Psoas muscle (tissue), 8 donors: Measurements from ENCODE around the gene NUP35. TPM values are rescaled to one million over a fixed set of nuclear protein-coding genes. Genes with fewer than 3 reads are reported as not detected.
"Not testable (repeated sequence)": the region's sequence is repeated elsewhere in the genome, so short reads cannot be mapped to it uniquely, and the experiment has no call there.

ENCODE experiments used
- ATAC-seq, 4 donors: fragments of 200-7000 bp; cut with Tn5 transposase; one replicate each; pipeline ENCODE4 v1.9.1; 2020; ENCODE audit warnings: moderate library complexity in 3 of 4, mild to moderate bottlenecking in 2 of 4
- DNase-seq, 2 donors: peaks; one replicate each; pipeline ENCODE4 v3.0.0-alpha.2; 2020
- H3K27ac ChIP-seq: fragments of 200-600 bp; one replicate; pipeline ENCODE4 v1.8.0; 2022
- H3K27me3 ChIP-seq, 3 donors: fragments of 200-600 bp in 1 of 3; one replicate each; pipeline versions ENCODE4 v1.6.1 to v1.8.0; 2013 to 2022; ENCODE audit warnings: low read length in 2 of 3, mild to moderate bottlenecking in 2 of 3, moderate library complexity in 1 of 3; ENCODE audit not compliant: insufficient read depth in 3 of 3
- H3K36me3 ChIP-seq, 2 donors: fragments of 200-600 bp in 1 of 2; one replicate each; pipeline versions ENCODE4 v1.6.1 to v1.8.0; 2013 to 2022; ENCODE audit warnings: low read depth in 1 of 2, mild to moderate bottlenecking in 1 of 2, moderate library complexity in 1 of 2; ENCODE audit not compliant: insufficient read depth in 1 of 2
- H3K4me1 ChIP-seq: fragments of 200-600 bp; one replicate; pipeline ENCODE4 v1.8.0; 2022
- H3K4me3 ChIP-seq: fragments of 200-600 bp; one replicate; pipeline ENCODE4 v1.8.0; 2022; ENCODE audit warnings: mild to moderate bottlenecking
- H3K9me3 ChIP-seq: fragments of 200-600 bp; one replicate; pipeline ENCODE4 v1.8.0; 2022
- WGBS, 3 donors: extraction: QIAGEN DNeasy Blood & Tissue Kit; methylation state at CpG; one replicate each; pipeline versions ENCODE4 v1.1.6 to v1.1.7; 2013; 5-methylcytosine and 5-hydroxymethylcytosine counted together
- intact Hi-C, 2 donors: fragments of 100-400 bp; cut with DNase I; formaldehyde crosslinking; loops; one replicate each; pipeline versions ENCODE4 v1.11.0 to v1.14.2; 2022
- polyA plus RNA-seq, 3 donors: library from polyadenylated mRNA; stranded (reverse); fragments of 200-250 nt; gene quantifications; one replicate each; pipeline ENCODE4 v1.2.3, GENCODE V29; 2013
- total RNA-seq, 4 donors: library from RNA; stranded (reverse); fragmentation: NEBNext Ultra II Directional in 2 of 4; extraction: Animal tissue kit (Norgen Biotek cat#: 25700) in 2 of 4; gene quantifications; one replicate each; pipeline versions ENCODE4 v1.2.1 to v1.2.4, GENCODE V29; 2021 to 2023
- TF ChIP-seq, protein P1 (sequence below): fragments of 200-600 bp; IDR thresholded peaks from one replicate; pipeline ENCODE4 v1.8.0; 2022; ENCODE audit warnings: antibody characterized with exemption
- donor health status: healthy with polysubstance abuse.
- donor health status: DM: no; HTN: no; CAD: no; lungs with moderate emphysema.
- donor health status: Bipolar disorder and iron deficiency.
- donor health status: healthy.
- donor health status: DM: yes; HTN: yes; CAD: no.
- donor health status: DM: no; HTN: no; CAD: no.
- donor health status: DM: no; HTN: no; CAD: no.
- donor health status: DM: yes; HTN: yes; CAD: no.

The NUP35 gene
- total and polyA plus RNA-seq, 7 donors: 5.1 to 11.9 (median 8.3) TPM

DNA sequence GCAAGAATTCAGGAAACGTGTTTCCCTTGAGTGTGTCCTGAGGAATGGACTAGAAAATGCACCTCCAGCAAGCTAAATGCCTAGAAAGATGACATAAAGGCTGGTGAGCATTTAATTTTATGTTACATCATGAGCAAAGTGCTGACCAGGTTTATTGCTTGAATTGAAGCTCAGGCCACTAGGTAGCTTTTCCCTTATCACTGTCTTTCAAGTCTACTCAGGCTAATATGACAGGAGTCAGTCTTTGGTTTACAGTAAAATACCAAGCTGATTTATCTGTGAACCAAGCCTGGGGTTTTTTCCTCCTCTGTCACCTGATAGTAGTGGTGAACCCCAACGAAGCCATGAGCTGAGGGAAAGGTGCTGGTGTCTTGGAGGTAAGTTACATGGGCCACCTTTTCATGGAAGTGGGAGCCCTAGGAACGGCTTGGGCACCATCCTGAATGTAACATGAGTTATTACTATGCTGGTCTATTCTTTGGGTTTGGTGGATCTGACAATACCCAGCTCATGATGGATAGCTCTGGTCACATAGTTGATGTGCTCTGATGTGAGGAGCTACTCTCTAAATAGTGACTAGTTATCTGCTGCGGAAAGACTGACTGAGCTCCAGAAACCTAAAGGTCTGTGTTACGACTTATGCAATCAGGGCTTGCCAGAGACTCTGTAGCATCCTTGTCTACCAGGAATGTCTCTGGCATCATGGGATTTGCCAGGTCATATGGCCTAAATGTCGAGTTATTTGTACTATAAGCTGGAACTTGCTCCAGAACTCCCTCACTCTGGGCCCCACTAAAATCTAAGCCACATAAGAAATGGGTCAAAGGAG lies 39.8 kb downstream of the NUP35 start:
- H3K4me1 ChIP-seq: no peaks in the 10 kb centered on the region
- TF ChIP-seq, protein P1, sequence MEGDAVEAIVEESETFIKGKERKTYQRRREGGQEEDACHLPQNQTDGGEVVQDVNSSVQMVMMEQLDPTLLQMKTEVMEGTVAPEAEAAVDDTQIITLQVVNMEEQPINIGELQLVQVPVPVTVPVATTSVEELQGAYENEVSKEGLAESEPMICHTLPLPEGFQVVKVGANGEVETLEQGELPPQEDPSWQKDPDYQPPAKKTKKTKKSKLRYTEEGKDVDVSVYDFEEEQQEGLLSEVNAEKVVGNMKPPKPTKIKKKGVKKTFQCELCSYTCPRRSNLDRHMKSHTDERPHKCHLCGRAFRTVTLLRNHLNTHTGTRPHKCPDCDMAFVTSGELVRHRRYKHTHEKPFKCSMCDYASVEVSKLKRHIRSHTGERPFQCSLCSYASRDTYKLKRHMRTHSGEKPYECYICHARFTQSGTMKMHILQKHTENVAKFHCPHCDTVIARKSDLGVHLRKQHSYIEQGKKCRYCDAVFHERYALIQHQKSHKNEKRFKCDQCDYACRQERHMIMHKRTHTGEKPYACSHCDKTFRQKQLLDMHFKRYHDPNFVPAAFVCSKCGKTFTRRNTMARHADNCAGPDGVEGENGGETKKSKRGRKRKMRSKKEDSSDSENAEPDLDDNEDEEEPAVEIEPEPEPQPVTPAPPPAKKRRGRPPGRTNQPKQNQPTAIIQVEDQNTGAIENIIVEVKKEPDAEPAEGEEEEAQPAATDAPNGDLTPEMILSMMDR: no peak
- H3K27ac ChIP-seq: no peak overlapping the region
- WGBS, 3 donors: 77 to 83% (median 77%) methylated on average over 6 of the region's 6 CpGs
- no peaks in the 10 kb centered on the region for H3K27me3 ChIP-seq
- H3K4me3 ChIP-seq: no peak overlapping the region
- H3K9me3 ChIP-seq: peaks cover 4% of the 10 kb centered on the region
- peaks cover 2 to 48% of the 10 kb centered on the region in 2 donors for H3K36me3 ChIP-seq
- ATAC-seq (no peak), DNase-seq (no peak)
- intact Hi-C loops: no loop called here

DNA sequence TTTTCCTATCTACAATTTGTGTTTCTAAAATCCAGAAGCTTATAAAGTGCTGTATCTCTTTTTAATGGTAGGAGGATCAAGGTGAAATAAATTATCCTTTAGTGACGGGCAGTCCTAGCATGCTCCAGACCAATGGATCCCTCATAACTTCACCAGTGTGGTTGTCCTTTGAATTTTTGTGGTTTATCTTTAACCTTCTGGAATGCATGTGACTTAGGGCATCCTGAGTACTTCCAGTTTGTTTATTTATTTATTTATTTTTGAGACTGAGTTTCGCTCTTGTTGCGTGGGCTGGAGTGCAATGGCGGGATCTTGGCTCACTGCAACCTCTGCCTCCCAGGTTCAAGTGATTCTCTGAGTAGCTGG lies 40.4 kb downstream of the NUP35 start:
- TF ChIP-seq, protein P1: no peak
- Histone ChIP-seq H3K27me3 (no peaks in the 10 kb centered on the region), H3K4me3 (no peak overlapping the region), H3K27ac (no peak overlapping the region), H3K36me3 (peaks cover 0 to 42% of the 10 kb centered on the region in 2 donors), H3K9me3 (peaks cover 4% of the 10 kb centered on the region), H3K4me1 (no peaks in the 10 kb centered on the region)
- 98 to 99% (median 99%) methylated on average over 4 of the region's 4 CpGs for WGBS, 3 donors
- intact Hi-C loops: no loop called here
- DNase-seq (no peak), ATAC-seq (no peak)

DNA sequence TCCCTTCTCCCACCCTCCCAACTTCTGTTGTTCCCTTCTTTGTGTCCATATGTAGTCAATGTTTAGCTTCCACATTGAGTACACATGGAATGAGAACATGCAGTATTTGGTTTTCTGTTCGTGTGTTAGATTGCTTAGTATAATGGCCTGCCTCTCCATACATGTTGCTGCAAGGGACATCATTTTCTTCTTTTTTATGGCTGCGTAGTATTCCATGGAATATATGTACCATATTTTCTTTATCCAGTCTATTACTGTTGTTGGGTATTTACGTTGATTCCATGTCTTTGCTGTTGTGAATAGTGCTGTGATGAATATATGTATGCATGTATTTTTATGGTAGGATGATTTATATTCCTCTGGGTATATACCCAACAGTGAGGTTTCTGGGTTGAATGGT lies 42.0 kb downstream of the NUP35 start:
- Histone ChIP-seq H3K9me3 (peaks cover 4% of the 10 kb centered on the region), H3K4me3 (no peak overlapping the region), H3K27ac (no peak overlapping the region), H3K4me1 (no peaks in the 10 kb centered on the region), H3K27me3 (no peaks in the 10 kb centered on the region), H3K36me3 (peaks cover 0 to 27% of the 10 kb centered on the region in 2 donors)
- WGBS, 3 donors: 96 to 100% (median 99%) methylated on average over 3 of the region's 3 CpGs
- ATAC-seq (no peak), DNase-seq (no peak)
- TF ChIP-seq, protein P1: no peak
- intact Hi-C loops: no loop called here

DNA sequence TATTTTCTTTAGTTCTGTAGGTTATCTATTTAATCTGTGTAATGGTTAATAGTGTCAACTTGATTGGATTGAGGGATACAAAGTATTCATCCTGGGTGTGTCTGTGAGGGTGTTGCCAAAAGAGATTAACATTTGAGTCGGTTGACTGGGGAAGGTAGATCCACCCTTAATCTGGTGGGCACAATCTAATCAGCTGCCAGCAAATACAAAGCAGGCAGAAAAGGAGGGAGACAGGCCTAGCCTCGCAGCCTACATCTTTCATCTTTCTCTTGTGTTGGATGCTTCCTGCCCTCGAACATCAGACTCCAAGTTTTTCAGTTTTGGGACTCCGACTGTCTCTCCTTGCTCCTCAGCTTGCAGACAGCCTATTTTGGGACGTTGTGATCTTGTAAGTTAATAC lies 42.7 kb downstream of the NUP35 start:
- H3K27ac ChIP-seq, H3K27me3 ChIP-seq, DNase-seq, H3K4me3 ChIP-seq, H3K4me1 ChIP-seq, ATAC-seq, intact Hi-C loops, H3K9me3 ChIP-seq: not testable (repeated sequence)
- peaks cover 0 to 19% of the 10 kb centered on the region in 2 donors for H3K36me3 ChIP-seq
- 70 to 86% (median 71%) methylated on average over 5 of the region's 5 CpGs for WGBS, 3 donors

DNA sequence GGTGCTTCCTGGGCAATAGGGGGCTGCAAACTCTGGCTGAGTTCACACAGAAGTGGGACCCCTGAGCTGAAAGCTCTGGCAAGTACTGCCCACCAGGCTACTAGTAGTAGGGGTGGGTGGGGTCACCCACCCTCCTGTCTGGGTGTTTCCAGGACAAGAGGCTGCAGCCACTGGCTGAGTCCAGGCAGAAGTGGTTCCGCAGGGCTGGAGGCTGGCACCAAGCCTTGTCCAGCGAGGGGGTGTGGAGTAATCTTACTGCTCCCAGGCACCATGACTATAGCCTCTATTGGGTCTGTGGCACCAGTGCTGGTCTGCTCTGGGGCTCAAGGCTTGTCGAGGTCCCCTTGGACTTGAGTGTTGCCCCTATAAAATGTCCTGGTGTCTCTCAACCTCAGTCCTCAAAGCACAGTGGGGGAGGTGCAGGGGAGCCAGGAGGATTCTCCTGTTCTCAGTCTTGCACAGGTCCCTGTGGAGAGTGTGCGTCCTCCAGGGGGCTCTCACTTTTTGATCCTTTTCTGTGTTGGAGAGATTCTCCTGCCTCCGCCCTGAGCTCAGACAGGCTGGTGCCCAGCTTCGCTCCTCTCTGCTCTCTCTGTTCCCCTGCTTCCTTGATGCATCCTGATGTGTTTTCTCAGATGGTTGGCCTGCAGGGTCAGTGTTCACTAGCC lies 48.1 kb downstream of the NUP35 start:
- Histone ChIP-seq H3K27ac (no peak overlapping the region), H3K36me3 (no peaks in the 10 kb centered on the region), H3K27me3 (no peaks in the 10 kb centered on the region), H3K4me1 (no peaks in the 10 kb centered on the region), H3K9me3 (peaks cover 4% of the 10 kb centered on the region), H3K4me3 (no peak overlapping the region)
- DNase-seq (no peak), ATAC-seq (no peak)
- intact Hi-C loops: no loop called here
- TF ChIP-seq, protein P1: no peak
- WGBS, 3 donors: 91 to 96% (median 94%) methylated on average over 5 to 6 of the region's 6 CpGs
